Activated CD4-positive, alpha-beta T cell treated with anti-CD3 and anti-CD28 coated beads for 24 hours (primary cell): Measurements from ENCODE around the gene ZFYVE28.

ENCODE experiments used
- DNase-seq, 2 donors: peaks; one replicate each; pipeline ENCODE4 v3.0.0-alpha.2; 2020; ENCODE audit warnings: low read depth in 2 of 2

The ZFYVE28 gene

DNA sequence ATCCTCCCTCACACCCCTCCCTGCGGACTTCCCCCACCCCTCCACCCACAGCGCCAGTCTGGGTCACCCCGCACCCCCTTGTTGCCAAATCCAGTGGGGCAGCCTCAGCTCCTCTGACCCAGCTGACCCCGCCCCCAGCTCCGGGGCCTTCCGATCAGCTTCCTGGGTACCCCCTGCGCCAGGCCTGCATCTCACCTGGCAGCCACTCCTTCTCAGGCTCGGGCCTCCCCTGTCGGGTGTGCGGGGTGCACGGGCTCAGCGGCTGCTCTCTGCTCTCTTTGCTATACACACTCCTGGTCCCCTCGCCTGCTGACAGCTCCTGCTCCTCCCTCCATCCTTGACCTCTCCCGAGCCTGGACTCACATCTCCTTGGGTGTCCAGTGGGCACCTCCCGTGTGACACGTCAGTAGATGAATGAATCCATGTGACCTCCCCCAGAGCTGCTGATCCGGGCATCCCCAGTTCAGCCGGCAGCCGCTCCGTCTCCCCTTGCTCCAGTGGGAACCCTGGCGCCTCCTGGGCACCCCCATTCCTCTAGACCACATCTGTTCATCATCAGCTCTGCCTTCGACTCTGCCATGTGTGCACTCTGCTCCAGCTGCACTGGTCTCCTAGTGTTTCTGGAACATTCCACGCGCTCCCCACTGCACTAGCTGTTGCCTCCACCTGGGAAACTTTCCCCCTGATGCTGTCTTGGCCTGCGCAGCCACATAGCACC lies 10.2 kb upstream of the ZFYVE28 start:
- no peak for DNase-seq

- no peak for DNase-seq
These were observed 9.2 kb upstream of the ZFYVE28 start for GRCh38 chr4:2427383-2428334.

- no peak for DNase-seq
These were observed 8.3 kb upstream of the ZFYVE28 start for GRCh38 chr4:2426711-2427275.

- no peak for DNase-seq
These were observed 7.6 kb upstream of the ZFYVE28 start for GRCh38 chr4:2426069-2426397.

GRCh38 chr4:2425386-2426068 lies 7.1 kb upstream of the ZFYVE28 start:
- DNase-seq = no peak

DNA sequence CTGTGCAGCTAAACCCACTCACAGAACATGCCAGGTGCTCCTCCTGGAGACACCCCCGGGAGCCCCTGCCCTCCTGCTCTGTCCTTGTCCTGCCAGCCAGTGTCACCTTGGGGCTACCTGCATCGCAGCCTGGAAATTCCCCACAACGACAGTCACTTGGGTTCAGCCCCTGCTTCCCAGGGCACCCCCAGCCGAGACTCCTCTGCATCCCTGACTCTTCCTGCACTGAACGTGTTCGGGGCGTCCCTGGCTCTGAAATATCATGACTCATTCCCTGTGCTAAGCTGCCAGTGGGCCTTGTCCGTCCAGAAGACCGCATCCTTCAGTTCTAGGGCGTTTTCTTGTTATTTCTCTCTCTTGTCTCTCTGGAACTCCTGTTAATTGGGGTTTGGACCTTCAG lies 6.1 kb upstream of the ZFYVE28 start:
- DNase-seq = no peak

DNA sequence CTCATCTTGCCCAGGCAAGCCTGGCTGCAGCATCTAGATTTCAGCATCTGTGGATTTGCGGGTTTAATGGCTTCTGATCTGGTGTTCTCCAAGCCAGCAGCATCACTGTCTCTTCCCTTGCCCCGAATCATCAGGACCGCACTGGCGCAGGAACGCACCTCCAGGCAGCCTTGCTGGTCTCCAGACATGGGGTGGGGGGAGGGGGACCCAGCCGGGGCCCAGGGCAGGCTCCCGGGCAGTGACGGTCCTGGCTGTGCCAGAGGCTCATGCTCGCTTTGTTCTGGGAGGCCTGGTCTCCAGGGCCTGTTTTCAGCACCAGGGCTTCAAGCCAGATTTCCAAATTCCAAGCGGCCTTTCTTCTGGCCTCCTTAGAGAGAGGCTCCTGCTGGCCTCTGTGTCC lies 5.2 kb upstream of the ZFYVE28 start:
- no peak for DNase-seq

- no peak for DNase-seq
These were observed 4.6 kb upstream of the ZFYVE28 start for GRCh38 chr4:2423066-2423465.

DNA sequence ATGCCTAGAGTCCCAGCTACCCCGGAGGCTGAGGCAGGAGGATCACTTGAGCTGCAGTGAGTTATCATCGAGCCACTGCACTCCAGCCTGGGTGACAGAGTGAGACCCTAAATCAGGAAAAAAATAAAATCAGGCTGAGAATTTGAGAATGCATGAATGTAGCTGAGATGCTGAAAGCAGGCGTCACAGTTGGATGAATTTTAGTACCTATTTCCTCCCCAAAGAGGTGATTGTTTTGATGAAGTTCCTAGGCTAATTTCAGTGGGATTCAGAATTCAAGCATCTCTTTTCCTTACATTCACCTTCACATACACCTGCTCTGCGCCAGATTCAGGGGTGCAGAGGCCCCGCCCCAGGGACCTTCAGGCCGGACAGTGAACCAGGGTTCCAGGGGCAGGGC lies 3.5 kb upstream of the ZFYVE28 start:
- DNase-seq = no peak

DNA sequence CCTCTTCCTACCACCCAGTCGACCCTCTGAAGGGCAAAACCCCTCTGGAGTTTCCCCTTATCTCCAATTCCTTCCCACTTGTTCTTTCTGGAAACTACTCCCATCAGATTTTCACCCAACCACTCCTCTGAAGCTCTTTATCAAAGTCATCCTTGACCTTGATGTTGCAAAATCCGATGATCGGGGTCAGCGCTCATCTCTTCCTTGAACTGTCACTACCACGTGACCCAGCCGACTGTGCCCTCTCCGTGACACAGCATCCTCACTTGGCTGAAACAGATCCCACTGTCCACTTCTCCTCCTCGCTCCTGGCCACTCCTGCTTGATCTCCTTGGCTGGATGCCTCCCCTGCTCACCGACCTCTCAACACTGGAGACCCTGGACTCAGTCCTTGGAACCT lies 1.4 kb upstream of the ZFYVE28 start:
- no peak for DNase-seq

DNA sequence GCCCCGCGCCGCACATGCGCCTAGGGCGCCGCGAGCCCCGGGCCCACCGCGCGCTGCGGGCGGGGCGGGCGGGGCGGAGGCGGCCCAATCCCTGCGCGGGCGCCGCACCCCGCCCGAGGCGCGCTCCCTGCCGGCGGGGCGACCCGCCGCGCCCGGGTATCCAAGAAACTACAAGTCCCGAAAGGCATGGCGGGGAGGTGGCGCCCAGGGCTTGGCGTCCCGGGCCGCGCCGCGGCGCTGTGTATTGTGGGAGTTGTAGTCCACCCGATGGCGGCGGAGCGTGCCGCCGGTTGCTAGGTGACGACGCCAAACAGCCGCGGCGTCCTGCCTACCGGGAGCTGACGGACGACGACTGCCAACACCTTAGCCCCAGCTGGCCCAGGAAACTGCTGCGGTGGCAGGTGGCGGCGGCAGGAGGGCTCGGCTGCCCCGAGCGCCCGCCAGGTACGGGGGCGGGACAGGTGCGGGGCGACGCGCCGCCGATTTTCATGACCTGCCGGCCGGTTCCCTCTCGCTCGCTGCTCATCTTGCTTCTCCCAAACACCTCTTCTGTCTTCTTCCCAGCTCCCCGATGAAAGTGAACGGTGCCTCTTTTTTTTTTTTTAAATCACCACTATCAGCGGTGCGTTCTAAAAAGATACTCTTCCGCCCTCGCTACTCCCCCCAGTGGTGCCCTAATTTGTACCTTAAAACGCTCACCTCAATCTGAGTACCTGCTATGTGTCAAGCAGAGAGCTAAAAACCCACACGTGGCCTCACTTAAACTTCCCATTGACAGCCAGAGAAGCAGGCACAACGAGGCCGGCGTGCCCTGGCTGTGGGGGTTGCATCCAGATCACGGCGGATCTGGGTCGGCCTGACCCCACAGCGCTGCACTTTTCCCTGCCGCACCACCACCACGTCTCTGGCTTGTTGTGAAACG lies 466 bp upstream of the ZFYVE28 start, which contains the start of gene CFAP99:
CFAP99 (plus strand) TSS at position 306 of the 922 bp plus-strand sequence.
- peak; percentile 94 to 98 for DNase-seq

DNA sequence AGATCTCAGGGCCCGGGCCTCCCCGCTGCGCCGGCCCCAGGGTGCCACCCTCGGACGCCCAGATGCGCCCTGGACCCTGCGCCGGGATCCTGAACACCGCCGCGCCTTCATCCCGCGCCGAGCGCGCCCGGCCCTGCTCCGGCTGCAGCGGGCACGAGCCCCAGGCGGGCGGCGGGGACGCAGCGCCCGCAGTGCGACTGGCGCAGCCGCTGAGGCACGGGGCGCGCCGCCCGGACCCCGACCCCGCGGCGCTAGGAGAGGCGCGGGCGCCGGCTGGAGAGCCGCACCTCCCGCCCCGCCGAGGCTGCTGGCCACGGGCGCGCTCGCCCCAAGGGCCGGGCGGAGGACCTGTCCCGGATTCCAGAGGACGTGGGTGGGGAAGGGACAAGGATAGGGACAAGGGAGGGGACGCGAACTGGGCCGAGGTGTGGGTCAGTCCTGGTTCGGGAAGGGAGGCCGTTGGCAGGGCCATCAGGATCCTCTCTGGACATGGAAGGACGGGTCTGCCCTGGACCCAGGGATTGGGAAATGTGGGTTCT lies 1.1 kb downstream of the ZFYVE28 start:
- no peak for DNase-seq

DNA sequence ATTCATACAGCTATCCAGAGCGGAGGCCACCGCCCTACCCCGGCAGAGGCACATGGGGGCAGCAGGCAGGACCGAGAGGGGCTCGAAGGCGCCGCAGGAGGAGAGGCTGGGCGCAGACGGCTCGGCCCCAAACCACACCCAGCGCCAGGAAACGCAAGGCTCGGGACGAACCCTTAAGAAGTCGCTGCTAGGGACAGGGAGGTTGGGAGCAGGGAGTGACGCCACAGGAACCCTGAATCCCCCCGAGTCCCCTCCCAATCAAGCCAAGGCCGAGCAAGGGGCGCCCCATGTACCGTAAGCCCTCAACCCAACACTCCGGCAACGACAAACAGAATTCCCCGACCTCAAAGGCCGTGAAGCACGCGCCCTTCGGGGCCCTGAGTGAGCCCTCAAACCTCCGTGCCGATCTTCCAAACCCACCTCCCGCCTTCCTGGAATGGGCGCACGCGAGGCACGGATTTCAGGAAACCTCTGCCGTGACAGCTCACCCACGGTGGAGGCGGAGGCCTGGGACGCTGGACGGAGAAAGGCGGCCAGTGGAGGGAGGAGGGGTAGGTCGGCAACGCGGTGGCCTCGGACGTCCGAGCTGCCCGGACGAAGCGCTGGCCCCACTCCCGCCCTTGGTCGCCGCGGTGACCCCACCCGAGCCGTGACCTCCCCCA lies 1.8 kb downstream of the ZFYVE28 start:
- DNase-seq = no peak

GRCh38 chr4:2415881-2416563 lies 2.4 kb downstream of the ZFYVE28 start:
- DNase-seq = no peak

DNA sequence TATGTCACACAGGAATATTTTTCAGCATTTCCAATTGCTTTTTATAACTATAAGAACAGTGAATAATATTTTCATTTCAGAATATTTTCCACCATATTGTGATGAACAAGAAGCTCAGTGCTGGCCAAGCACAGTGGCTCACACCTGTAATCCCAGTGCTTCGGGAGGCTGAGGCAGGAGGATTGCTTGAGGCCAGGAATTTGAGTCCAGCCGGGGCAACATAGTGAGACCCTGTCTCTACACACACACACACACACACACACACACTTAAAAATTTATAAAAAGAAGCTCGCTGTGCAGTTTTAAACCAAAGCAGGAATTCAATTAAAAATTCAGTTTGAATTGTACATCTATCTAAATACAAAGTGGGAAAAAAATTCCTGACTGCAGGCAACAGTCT lies 3.2 kb downstream of the ZFYVE28 start:
- DNase-seq = no peak

GRCh38 chr4:2413821-2414610 lies 4.4 kb downstream of the ZFYVE28 start:
- peak in 1 of 2 donors; percentile 18 for DNase-seq

- DNase-seq = peak; percentile 59 to 64
These were observed 5.3 kb downstream of the ZFYVE28 start for GRCh38 chr4:2412885-2413716.

DNA sequence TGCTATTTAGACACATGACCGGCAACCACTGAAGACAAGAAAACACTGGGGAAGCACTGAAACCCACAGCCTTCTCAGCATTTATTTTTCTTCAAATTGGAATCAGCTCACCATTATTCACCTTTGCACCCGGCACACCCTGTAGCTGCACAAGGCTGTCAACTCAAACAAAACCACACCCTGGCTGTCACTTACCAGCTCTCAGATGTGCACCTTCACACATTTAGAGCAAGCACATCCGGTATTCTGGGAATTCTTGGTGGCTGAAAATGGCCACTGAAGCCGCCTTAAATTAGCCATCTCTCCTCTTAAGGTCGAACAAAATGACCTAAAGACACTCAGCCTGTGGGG lies 5.9 kb downstream of the ZFYVE28 start:
- DNase-seq = peak; percentile 49 to 51
